Hippocampal formation (tissue), 2 donors: ENCODE results near the gene TMEM31.
A peak's percentile ranks its signal among the peaks of the same experiment; 100 is the strongest.

Experiments
- DNase-seq, 2 donors: peaks; one replicate each; lab custom pipeline; 2025; lab: John Stamatoyannopoulos, UW

TMEM31 gene

GRCh38 chrX:103710609-103711008 lies at the start of gene TMEM31:
Gene TMEM31 (plus strand): TSS chrX:103710909. CDS start chrX:103712259, 1,350 bp downstream.
- DNase-seq: no peak

GRCh38 chrX:103663981-103664762 lies 46.5 kb upstream of the TMEM31 start:
- no peak for DNase-seq

- DNase-seq: no peak
These were observed 44.3 kb upstream of the TMEM31 start for GRCh38 chrX:103666202-103667107.

GRCh38 chrX:103669745-103670144 lies 41.0 kb upstream of the TMEM31 start:
- no peak for DNase-seq

GRCh38 chrX:103674531-103675454 lies 35.9 kb upstream of the TMEM31 start:
- no peak for DNase-seq

- no peak for DNase-seq
These were observed 32.3 kb upstream of the TMEM31 start for GRCh38 chrX:103678199-103678993.

- DNase-seq: no peak
These were observed 29.3 kb upstream of the TMEM31 start for GRCh38 chrX:103681443-103681842.

- no peak for DNase-seq
These were observed 25.3 kb upstream of the TMEM31 start for GRCh38 chrX:103685396-103685795.

- peak; percentile 81 to 93 for DNase-seq
These were observed 24.3 kb upstream of the TMEM31 start, which contains the start of gene MORF4L2 for GRCh38 chrX:103686199-103687072. Gene MORF4L2 (minus strand): TSS chrX:103686699. CDS start chrX:103677027, 9,672 bp downstream.

- peak; percentile 81 to 93 for DNase-seq
These were observed 23.5 kb upstream of the TMEM31 start for GRCh38 chrX:103687073-103687695.

- peak; percentile 54 to 85 for DNase-seq
These were observed 23.0 kb upstream of the TMEM31 start for GRCh38 chrX:103687696-103688201.

GRCh38 chrX:103688946-103689345 lies 21.8 kb upstream of the TMEM31 start:
- DNase-seq: peak in 1 of 2 donors; percentile 86

- no peak for DNase-seq
These were observed 19.6 kb upstream of the TMEM31 start for GRCh38 chrX:103691059-103691458.

GRCh38 chrX:103697687-103698086 lies 13.0 kb upstream of the TMEM31 start:
- DNase-seq: no peak

GRCh38 chrX:103699243-103699642 lies 11.5 kb upstream of the TMEM31 start:
- no peak for DNase-seq

GRCh38 chrX:103704863-103705262 lies 5.8 kb upstream of the TMEM31 start:
- DNase-seq: peak; percentile 68 to 74

GRCh38 chrX:103716962-103717361 lies 6.3 kb downstream of the TMEM31 start:
- no peak for DNase-seq

GRCh38 chrX:103718120-103718519 lies 7.4 kb downstream of the TMEM31 start:
- no peak for DNase-seq

- no peak for DNase-seq
These were observed 11.8 kb downstream of the TMEM31 start for GRCh38 chrX:103722505-103722904.
